SK-N-MC (cell line): ENCODE results near the gene PEX14.
A peak's percentile ranks its signal among the peaks of the same experiment; 100 is the strongest.

Experiments used
- DNase-seq: peaks from one replicate; pipeline ENCODE4 v3.0.0-alpha.2; 2011; ENCODE audit warnings: low read depth, low spot score
- H3K27ac ChIP-seq: fragments of 200-600 bp; sonication (generic); 2 replicates; pipeline ENCODE4 v1.5.1; 2016; ENCODE audit warnings: mixed run types
- H3K36me3 ChIP-seq: fragments of 200-600 bp; sonication (generic); 2 replicates; pipeline ENCODE4 v1.6.1; 2017; ENCODE audit warnings: antibody characterized with exemption, low read length, mixed read lengths; ENCODE audit not compliant: insufficient read depth
- H3K4me3 ChIP-seq: fragments of 200-600 bp; sonication (generic); 2 replicates; pipeline ENCODE4 v1.5.1; 2016
- H3K9ac ChIP-seq: fragments of 200-600 bp; sonication (generic); 2 replicates; pipeline ENCODE4 v1.8.0; 2017; ENCODE audit warnings: mixed run types, mixed read lengths; ENCODE audit not compliant: insufficient read length
- H3K9me3 ChIP-seq: fragments of 200-600 bp; sonication (generic); 2 replicates; pipeline ENCODE4 v1.6.1; 2017; ENCODE audit warnings: low read depth, mild to moderate bottlenecking, antibody characterized with exemption, low read length, moderate library complexity, mixed read lengths
- EZH2 ChIP-seq: fragments of 200-600 bp; sonication (generic); IDR thresholded peaks from one replicate; pipeline ENCODE4 v1.6.1; 2017; ENCODE audit warnings: antibody characterized with exemption
- FOXP2 ChIP-seq: optimal IDR thresholded peaks from 2 replicates; pipeline ENCODE3; 2011; ENCODE audit warnings: mild to moderate bottlenecking, moderate library complexity; ENCODE audit not compliant: insufficient read depth; ENCODE audit errors: extremely low read length, control extremely low read depth
- POLR2AphosphoS5 ChIP-seq: IDR thresholded peaks from 2 replicates; pipeline ENCODE4 v1.6.1; 2012; ENCODE audit warnings: mild to moderate bottlenecking, low read depth, low read length, borderline replicate concordance

Gene PEX14

GRCh38 chr1:10632691-10633090 lies 157.9 kb downstream of the PEX14 start:
- no peak for TF ChIP-seq POLR2AphosphoS5
- TF ChIP-seq EZH2: no peak
- no peak for TF ChIP-seq FOXP2
- no peak for DNase-seq
- Histone ChIP-seq H3K4me3 (no peak overlapping the region), H3K9ac (peak overlapping the region; percentile 45), H3K27ac (peak overlapping the region; percentile 54), H3K36me3 (no peaks in the 10 kb centered on the region), H3K9me3 (no peaks in the 10 kb centered on the region)

GRCh38 chr1:10633416-10633815 lies 158.7 kb downstream of the PEX14 start:
- no peaks in the 10 kb centered on the region for H3K36me3 ChIP-seq
- H3K9ac ChIP-seq: no peak overlapping the region
- no peak for DNase-seq
- no peaks in the 10 kb centered on the region for H3K9me3 ChIP-seq
- TF ChIP-seq POLR2AphosphoS5 (no peak), FOXP2 (no peak), EZH2 (no peak)
- H3K27ac ChIP-seq: peak overlapping the region; percentile 9; the same call in 1 of the 2 replicates
- H3K4me3 ChIP-seq: no peak overlapping the region

GRCh38 chr1:10634075-10634427 lies 159.3 kb downstream of the PEX14 start:
- TF ChIP-seq FOXP2 (no peak), POLR2AphosphoS5 (no peak), EZH2 (no peak)
- H3K9ac ChIP-seq: no peak overlapping the region
- H3K9me3 ChIP-seq: no peaks in the 10 kb centered on the region
- no peaks in the 10 kb centered on the region for H3K36me3 ChIP-seq
- H3K27ac ChIP-seq: peak overlapping the region; percentile 95; the same call in 1 of the 2 replicates
- DNase-seq: no peak
- H3K4me3 ChIP-seq: no peak overlapping the region

- Histone ChIP-seq H3K4me3 (peak overlapping the region; percentile 62), H3K36me3 (no peaks in the 10 kb centered on the region), H3K9me3 (no peaks in the 10 kb centered on the region), H3K27ac (peak overlapping the region; percentile 95), H3K9ac (peak overlapping the region; percentile 55)
- DNase-seq: no peak
- TF ChIP-seq POLR2AphosphoS5 (no peak), FOXP2 (peak; percentile 64)
These were observed 159.8 kb downstream of the PEX14 start for GRCh38 chr1:10634428-10635084.

GRCh38 chr1:10635085-10635896 lies 160.5 kb downstream of the PEX14 start:
- H3K9me3 ChIP-seq: no peaks in the 10 kb centered on the region
- no peaks in the 10 kb centered on the region for H3K36me3 ChIP-seq
- peak overlapping the region; percentile 62 for H3K4me3 ChIP-seq
- peak overlapping the region; percentile 95 for H3K27ac ChIP-seq
- no peak for TF ChIP-seq EZH2
- H3K9ac ChIP-seq: peak overlapping the region; percentile 55
- DNase-seq: peak; percentile 44

GRCh38 chr1:10635992-10636391 lies 161.2 kb downstream of the PEX14 start:
- no peak for TF ChIP-seq POLR2AphosphoS5
- no peak for TF ChIP-seq FOXP2
- no peak for TF ChIP-seq EZH2
- Histone ChIP-seq H3K36me3 (no peaks in the 10 kb centered on the region), H3K27ac (peak overlapping the region; percentile 95), H3K4me3 (peak overlapping the region; percentile 62), H3K9me3 (no peaks in the 10 kb centered on the region), H3K9ac (peak overlapping the region; percentile 55)
- DNase-seq: no peak

- no peak overlapping the region for H3K9ac ChIP-seq
- H3K27ac ChIP-seq: peak overlapping the region; percentile 95
- no peaks in the 10 kb centered on the region for H3K36me3 ChIP-seq
- TF ChIP-seq FOXP2 (no peak), POLR2AphosphoS5 (no peak), EZH2 (no peak)
- no peaks in the 10 kb centered on the region for H3K9me3 ChIP-seq
- no peak overlapping the region for H3K4me3 ChIP-seq
- DNase-seq: no peak
These were observed 162.7 kb downstream of the PEX14 start for GRCh38 chr1:10637400-10637799.

GRCh38 chr1:10637834-10638558 lies 163.2 kb downstream of the PEX14 start:
- no peak overlapping the region for H3K4me3 ChIP-seq
- no peak for TF ChIP-seq EZH2
- no peak for TF ChIP-seq POLR2AphosphoS5
- no peak for TF ChIP-seq FOXP2
- H3K9me3 ChIP-seq: no peaks in the 10 kb centered on the region
- peak overlapping the region; percentile 95 for H3K27ac ChIP-seq
- no peak overlapping the region for H3K9ac ChIP-seq
- no peaks in the 10 kb centered on the region for H3K36me3 ChIP-seq
- DNase-seq: no peak
